Glomerular visceral epithelial cell (primary cell): ENCODE results near the gene TMEM116.

Source experiments
- DNase-seq: peaks from one replicate; pipeline ENCODE4 v3.0.0-alpha.2; 2016; ENCODE audit errors: extremely low spot score

Gene TMEM116

GRCh38 chr12:111894556-111894955 is 118.4 kb downstream of the TMEM116 start:
- DNase-seq, result no peak

DNA sequence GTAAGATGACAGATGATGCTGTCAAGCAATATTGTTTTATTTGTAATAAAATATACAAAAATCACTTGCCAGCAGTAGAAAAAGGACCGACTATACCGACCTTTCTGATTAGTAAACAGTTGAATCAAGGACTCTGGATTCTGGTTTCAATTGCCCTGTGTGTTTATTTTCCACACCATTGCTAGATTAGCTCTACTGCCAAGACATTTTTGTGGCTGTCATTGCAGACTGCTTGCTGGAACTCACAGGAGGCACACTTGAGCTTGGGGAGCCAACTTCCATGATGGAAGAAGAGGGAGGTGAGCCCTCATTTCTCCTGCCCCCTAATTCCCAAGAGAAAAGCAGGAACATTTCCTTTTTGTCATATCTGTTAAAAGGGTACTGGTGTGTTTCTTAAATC is 119.7 kb downstream of the TMEM116 start:
- DNase-seq, result no peak

DNA sequence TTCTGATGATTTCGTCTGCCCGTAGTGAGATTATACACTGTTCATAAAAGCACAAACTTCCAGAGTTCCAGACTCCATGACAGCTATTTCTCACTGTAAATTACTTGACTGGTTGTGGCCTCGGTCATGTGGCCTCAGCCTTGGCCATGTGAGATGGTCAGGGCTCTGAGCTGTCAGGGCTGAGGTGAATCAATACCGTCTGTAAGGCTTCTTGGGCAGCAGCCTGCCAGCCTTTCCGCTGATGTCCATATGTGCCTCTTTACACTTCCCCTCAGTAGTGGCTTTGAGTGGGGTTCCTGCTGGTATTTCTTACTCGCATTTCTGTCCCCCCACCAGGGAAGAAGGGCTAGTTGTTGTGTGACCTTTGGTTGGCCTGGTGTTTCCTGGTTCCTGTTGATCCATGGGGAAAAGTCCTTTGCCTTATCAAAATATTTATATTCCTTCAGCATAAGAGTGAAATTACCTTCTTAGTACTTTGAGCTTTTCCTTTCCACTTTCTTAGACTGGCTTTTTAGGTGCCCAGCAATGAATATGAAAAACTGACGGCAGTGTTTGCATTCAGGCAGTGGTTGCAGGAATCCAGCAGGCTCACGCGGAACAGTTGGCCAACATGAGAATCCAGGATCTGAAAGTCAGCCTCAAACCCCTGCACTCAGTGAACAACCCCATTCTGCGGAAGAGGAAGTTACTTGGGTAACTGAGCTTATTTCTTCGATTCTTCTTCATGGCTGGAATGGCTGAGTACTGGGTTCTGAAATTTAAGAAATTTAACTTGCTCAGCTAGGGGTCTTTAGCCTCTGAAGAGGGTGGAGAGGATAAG is 124.8 kb downstream of the TMEM116 start:
- DNase-seq, result no peak

DNA sequence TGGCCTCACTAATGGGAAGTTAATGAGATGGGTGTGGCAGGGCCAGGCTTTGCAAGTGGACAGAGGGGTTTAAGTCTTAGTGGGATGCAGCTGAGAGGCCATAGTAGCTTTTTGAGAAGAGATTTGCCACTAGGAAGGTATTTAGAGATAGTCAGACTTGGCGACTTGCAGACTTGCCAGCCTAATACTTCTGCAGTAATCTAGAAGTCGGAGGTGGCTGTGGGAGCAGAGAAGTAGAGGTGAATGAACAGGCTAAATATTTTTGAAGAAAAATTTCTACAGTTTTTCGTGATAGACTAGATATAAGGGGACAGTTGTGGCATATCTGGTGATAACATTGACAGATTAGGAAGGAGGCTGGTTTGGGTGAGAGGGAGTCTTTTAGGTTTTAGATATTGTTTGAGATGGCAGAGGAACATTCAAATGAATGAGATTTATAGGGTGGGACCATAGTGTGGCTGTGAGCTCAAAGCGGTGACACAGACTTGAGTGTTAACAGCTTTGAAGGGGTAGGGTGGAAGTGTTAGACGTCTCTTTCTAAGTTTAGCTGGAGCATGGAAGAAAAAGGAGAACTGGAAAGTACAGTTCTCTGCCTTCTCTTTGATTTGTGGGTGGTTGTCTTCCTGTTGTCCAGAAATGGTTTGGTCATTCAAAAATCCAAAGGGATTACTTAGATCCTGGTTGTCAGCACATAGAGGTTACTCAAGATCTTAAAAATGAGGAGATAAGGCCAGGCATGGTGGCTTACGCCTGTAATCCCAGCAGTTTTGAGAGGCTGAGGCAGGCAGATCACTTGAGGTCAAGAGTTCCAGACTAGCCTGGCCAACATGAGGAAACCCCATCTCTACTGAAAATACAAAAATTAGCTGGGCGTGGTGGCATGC is 126.1 kb downstream of the TMEM116 start:
- DNase-seq, result no peak

- DNase-seq, result no peak
Measured at GRCh38 chr12:111881716-111882115, 131.2 kb downstream of the TMEM116 start.
